ENCODE data around the gene PAEP. TPM values are rescaled to one million over a fixed set of nuclear protein-coding genes. Genes with fewer than 3 reads are reported as not detected.

Gene PAEP
- total RNA-seq, 2 donors from 2014 or later = not detected

DNA sequence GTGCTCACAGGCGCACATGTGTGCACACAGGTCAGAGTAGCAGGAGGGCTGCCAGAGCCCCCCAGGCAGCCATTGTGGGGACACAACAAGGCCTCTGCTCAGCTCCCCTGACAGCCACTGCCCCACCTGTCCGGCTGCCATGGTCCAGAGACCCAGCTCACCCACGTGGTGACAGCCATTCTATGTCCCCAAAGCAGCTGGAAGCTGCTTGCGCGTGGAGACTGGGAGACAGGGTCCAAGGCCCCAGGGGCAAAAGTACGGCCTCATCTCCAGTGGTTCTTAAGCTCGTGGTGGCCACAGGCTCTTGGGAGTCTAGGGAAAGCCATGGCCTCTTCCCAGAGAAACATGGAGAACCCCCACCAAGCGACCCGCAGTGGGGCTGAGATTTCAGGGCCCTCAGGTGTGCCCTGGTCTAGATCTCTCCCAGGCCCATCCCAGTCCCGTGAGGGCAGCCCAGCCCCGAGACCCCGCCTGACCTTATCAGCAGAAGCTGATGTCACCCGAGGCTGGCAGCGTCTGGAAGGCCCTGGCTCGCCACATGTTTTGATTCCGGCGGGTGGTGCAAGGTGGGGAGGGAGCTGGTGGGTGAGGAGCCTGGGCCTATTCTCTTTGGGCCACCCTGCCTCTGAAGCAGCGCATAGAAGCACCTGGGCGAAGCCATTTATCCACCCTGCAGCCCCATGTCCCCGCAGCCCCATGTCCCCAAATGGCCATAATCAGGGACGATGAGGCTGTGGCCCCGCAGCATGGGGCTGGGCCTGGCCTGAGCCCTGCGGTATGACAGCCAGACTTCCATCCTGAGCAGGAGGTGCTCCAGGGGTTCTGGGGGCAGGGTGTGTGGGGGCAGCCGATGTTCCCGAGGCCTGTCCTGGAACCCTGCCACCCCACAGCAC, 46.1 kb downstream of the PAEP start:
- Histone ChIP-seq H3K27me3 (peaks cover 0 to 5% of the 10 kb centered on the region in 2 donors), H3K4me3 (no peak overlapping the region), H3K36me3 (replicated peaks in 1 of 2; ENCODE audit: insufficient read depth in 1 of 2, low read depth in 2 of 2) (no peaks in the 10 kb centered on the region), H3K9me3 (no peaks in the 10 kb centered on the region), H3K27ac (no peak overlapping the region), H3K4me1 (no peaks in the 10 kb centered on the region)
- WGBS, 2 donors = 60 to 62% methylated on average over 4 to 23 of the region's 25 CpGs
- ATAC-seq = no peak
- intact Hi-C loops (cut with DNase I) = no loop called here
- TF ChIP-seq, protein P1, sequence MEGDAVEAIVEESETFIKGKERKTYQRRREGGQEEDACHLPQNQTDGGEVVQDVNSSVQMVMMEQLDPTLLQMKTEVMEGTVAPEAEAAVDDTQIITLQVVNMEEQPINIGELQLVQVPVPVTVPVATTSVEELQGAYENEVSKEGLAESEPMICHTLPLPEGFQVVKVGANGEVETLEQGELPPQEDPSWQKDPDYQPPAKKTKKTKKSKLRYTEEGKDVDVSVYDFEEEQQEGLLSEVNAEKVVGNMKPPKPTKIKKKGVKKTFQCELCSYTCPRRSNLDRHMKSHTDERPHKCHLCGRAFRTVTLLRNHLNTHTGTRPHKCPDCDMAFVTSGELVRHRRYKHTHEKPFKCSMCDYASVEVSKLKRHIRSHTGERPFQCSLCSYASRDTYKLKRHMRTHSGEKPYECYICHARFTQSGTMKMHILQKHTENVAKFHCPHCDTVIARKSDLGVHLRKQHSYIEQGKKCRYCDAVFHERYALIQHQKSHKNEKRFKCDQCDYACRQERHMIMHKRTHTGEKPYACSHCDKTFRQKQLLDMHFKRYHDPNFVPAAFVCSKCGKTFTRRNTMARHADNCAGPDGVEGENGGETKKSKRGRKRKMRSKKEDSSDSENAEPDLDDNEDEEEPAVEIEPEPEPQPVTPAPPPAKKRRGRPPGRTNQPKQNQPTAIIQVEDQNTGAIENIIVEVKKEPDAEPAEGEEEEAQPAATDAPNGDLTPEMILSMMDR (IDR thresholded peaks at IDR 0.05) = no peak
- TF ChIP-seq POLR2A (IDR thresholded peaks at IDR 0.05) = no peak
- no peak for DNase-seq

GRCh38 chr9:135608294-135608998, 46.9 kb downstream of the PAEP start:
- H3K4me3 ChIP-seq = no peak overlapping the region
- H3K27ac ChIP-seq = no peak overlapping the region
- no peaks in the 10 kb centered on the region for H3K9me3 ChIP-seq
- no peaks in the 10 kb centered on the region for H3K4me1 ChIP-seq
- TF ChIP-seq, protein P1 (IDR thresholded peaks at IDR 0.05) = no peak
- TF ChIP-seq POLR2A (IDR thresholded peaks at IDR 0.05) = no peak
- ATAC-seq (no peak), DNase-seq (no peak)
- 66 to 96% methylated on average over 5 to 20 of the region's 22 CpGs for WGBS, 2 donors
- no peaks in the 10 kb centered on the region for H3K27me3 ChIP-seq
- no peaks in the 10 kb centered on the region for H3K36me3 ChIP-seq (replicated peaks in 1 of 2; ENCODE audit: insufficient read depth in 1 of 2, low read depth in 2 of 2)
- intact Hi-C loops (cut with DNase I) = no loop called here

DNA sequence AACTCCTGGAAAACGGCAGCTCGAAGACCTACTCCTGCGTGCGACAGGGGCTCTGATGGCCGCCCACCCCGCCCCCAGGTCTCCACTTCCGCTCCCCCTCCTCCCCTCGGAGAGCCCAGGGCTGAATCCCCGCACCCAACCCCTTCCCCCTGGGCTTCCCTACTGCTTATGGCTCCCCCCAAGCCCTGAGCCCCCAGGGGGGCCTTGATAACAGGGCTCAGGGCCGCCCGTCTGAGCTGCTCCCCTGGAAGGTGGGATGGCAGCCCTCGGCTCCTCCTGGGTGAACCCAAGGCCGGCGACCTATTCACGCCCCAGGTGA, 47.4 kb downstream of the PAEP start:
- intact Hi-C loops (cut with DNase I) = no loop called here
- H3K4me3 ChIP-seq = no peak overlapping the region
- no peak for ATAC-seq
- no peaks in the 10 kb centered on the region for H3K36me3 ChIP-seq (replicated peaks in 1 of 2; ENCODE audit: insufficient read depth in 1 of 2, low read depth in 2 of 2)
- DNase-seq = no peak
- TF ChIP-seq, protein P1 (IDR thresholded peaks at IDR 0.05) = no peak
- TF ChIP-seq POLR2A (IDR thresholded peaks at IDR 0.05) = no peak
- H3K9me3 ChIP-seq = no peaks in the 10 kb centered on the region
- no peaks in the 10 kb centered on the region for H3K4me1 ChIP-seq
- no peak overlapping the region for H3K27ac ChIP-seq
- WGBS, 2 donors = 61 to 72% methylated on average over 12 of the region's 15 CpGs
- H3K27me3 ChIP-seq = no peaks in the 10 kb centered on the region

DNA sequence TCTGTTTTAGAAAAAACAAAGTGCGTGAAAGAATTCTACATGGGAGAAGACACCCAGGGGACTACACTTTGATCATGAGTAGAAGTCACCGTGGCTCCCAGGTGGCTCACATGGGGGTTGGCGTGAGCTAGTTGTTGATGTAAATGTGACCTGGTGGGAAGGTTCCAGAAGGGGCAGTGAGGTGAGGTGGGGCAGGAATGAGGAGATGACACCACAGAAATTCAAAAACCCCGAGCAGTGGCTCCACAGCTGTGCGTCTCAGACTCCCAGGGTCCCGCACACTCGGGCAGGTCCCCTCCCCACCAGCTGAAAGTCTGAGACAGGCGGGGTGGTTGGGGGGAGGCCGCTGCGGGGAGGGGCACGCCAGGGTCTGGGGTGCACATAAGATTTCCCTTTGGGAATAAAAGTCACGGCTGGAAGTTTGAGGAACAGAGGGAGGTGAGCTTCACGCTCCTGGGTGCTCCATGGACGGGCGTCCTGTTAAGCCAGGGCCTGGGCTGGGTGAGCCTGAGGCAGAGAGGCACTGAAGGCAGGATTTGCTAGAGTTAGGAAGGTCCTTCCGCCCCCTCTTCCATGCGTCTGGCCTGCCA, 47.9 kb downstream of the PAEP start:
- no peaks in the 10 kb centered on the region for H3K4me1 ChIP-seq
- H3K27me3 ChIP-seq = no peaks in the 10 kb centered on the region
- DNase-seq (no peak), ATAC-seq (no peak)
- intact Hi-C loops (cut with DNase I) = no loop called here
- no peaks in the 10 kb centered on the region for H3K9me3 ChIP-seq
- H3K36me3 ChIP-seq (replicated peaks in 1 of 2; ENCODE audit: insufficient read depth in 1 of 2, low read depth in 2 of 2) = no peaks in the 10 kb centered on the region
- WGBS, 2 donors = 60 to 66% methylated on average over 16 to 17 of the region's 17 CpGs
- no peak overlapping the region for H3K4me3 ChIP-seq
- no peak for TF ChIP-seq POLR2A (IDR thresholded peaks at IDR 0.05)
- TF ChIP-seq, protein P1 (IDR thresholded peaks at IDR 0.05) = no peak
- H3K27ac ChIP-seq = no peak overlapping the region

All from body of pancreas (tissue), 4 donors.